Measurements from ENCODE around the gene XPO1.

GRCh38 chr2:61432990-61433389, 105.2 kb downstream of the XPO1 start:
- TF ChIP-seq POLR2A (IDR thresholded peaks at IDR 0.05) (no peak), CTCF (IDR thresholded peaks at IDR 0.05) (no peak)
